Body of pancreas (tissue), 4 donors: ENCODE results near the gene SEMA4D. TPM values are rescaled to one million over a fixed set of nuclear protein-coding genes. Genes with fewer than 3 reads are reported as not detected.

Experiments used
- ATAC-seq: fragments of 150-250 bp; one replicate; pipeline ENCODE4 v1.9.1; 2016
- DNase-seq, 4 donors: peaks; one replicate each; pipeline ENCODE4 v3.0.0-alpha.2; 2019
- H3K27ac ChIP-seq, 4 donors: fragments of 200-600 bp; sonication (generic); 1 replicate in 3 of 4; 2 replicates in 1 of 4; pipeline versions ENCODE4 v1.5.1 to v1.6.1; 2016 to 2019; ENCODE audit warnings: mild to moderate bottlenecking in 1 of 4, mixed read lengths in 1 of 4, moderate library complexity in 1 of 4
- H3K27me3 ChIP-seq, 2 donors: fragments of 200-600 bp; sonication (generic); one replicate each; pipeline ENCODE4 v1.6.0; 2016; ENCODE audit warnings: mild to moderate bottlenecking in 1 of 2
- H3K36me3 ChIP-seq, 2 donors: fragments of 200-600 bp; sonication (generic); replicated peaks in 1 of 2; 2 replicates each; pipeline ENCODE4 v1.5.1; 2016; ENCODE audit warnings: low read depth in 2 of 2; ENCODE audit not compliant: insufficient read depth in 1 of 2
- H3K4me1 ChIP-seq: fragments of 200-600 bp; sonication (generic); one replicate; pipeline ENCODE4 v1.6.0; 2016
- H3K4me3 ChIP-seq, 2 donors: fragments of 200-600 bp; sonication (generic); 1 replicate in 1 of 2; 2 replicates in 1 of 2; pipeline ENCODE4 v1.5.1; 2016 to 2019
- H3K9me3 ChIP-seq, 3 donors: fragments of 200-600 bp; sonication (generic); 1 replicate in 2 of 3; 2 replicates in 1 of 3; pipeline ENCODE4 v1.5.1; 2016
- CTCF ChIP-seq, 7 experiments: fragments of 450-650 bp in 4 of 7; fragments of 200-600 bp in 3 of 7; sonication (generic) in 3 of 7; IDR thresholded peaks; one replicate each; pipeline ENCODE4 v1.5.1; 2016 to 2019; ENCODE audit warnings: antibody characterized with exemption in 7 of 7
- POLR2A ChIP-seq, 3 donors: fragments of 450-650 bp; IDR thresholded peaks; one replicate each; pipeline ENCODE4 v1.6.1; 2016; ENCODE audit warnings: antibody characterized with exemption in 3 of 3, mild to moderate bottlenecking in 2 of 3
- WGBS, 2 donors: methylation state at CpG; one replicate each; pipeline ENCODE4 v1.1.5; 2017; 5-methylcytosine and 5-hydroxymethylcytosine counted together
- intact Hi-C: fragments of 100-400 bp; cut with DNase I; formaldehyde crosslinking; loops from one replicate; pipeline ENCODE4 v1.15.1; 2023
- total RNA-seq, 2 donors: library from RNA; depleted of rRNA; stranded (reverse); fragments of >200 nt; gene quantifications; one replicate each; pipeline ENCODE4 v1.1.0, GENCODE V29; 2016

SEMA4D gene
- total RNA-seq, 2 donors from 2014 or later = 15.6 to 18.1 TPM

GRCh38 chr9:89408628-89409101, 89.2 kb downstream of the SEMA4D start:
- intact Hi-C loops = no loop called here
- DNase-seq = no peak
- H3K27ac ChIP-seq = no peak overlapping the region

GRCh38 chr9:89407070-89407469, 90.8 kb downstream of the SEMA4D start:
- Histone ChIP-seq H3K27ac (no peak overlapping the region), H3K4me3 (no peak overlapping the region), H3K27me3 (no peaks in the 10 kb centered on the region), H3K4me1 (no peaks in the 10 kb centered on the region), H3K9me3 (no peaks in the 10 kb centered on the region), H3K36me3 (no peaks in the 10 kb centered on the region)
- ATAC-seq (no peak), DNase-seq (no peak)
- 24 to 40% methylated on average over 2 of the region's 2 CpGs for WGBS, 2 donors
- intact Hi-C loops = no loop called here
- TF ChIP-seq CTCF (IDR thresholded peaks at IDR 0.05) (no peak), POLR2A (IDR thresholded peaks at IDR 0.05) (no peak)

More at GRCh38 chr9:89408628-89409101, 89.2 kb downstream of the SEMA4D start:
- no peaks in the 10 kb centered on the region for H3K4me1 ChIP-seq
- H3K27me3 ChIP-seq = no peaks in the 10 kb centered on the region
- no peak overlapping the region for H3K4me3 ChIP-seq
- no peaks in the 10 kb centered on the region for H3K36me3 ChIP-seq
- 75 to 84% methylated on average over 9 to 12 of the region's 12 CpGs for WGBS, 2 donors
- ATAC-seq = no peak
- no peaks in the 10 kb centered on the region for H3K9me3 ChIP-seq
- TF ChIP-seq CTCF (IDR thresholded peaks at IDR 0.05) (no peak), POLR2A (IDR thresholded peaks at IDR 0.05) (no peak)

GRCh38 chr9:89405826-89406225, 92.1 kb downstream of the SEMA4D start:
- Histone ChIP-seq H3K9me3 (no peaks in the 10 kb centered on the region), H3K36me3 (peaks cover 0 to 4% of the 10 kb centered on the region in 2 donors), H3K27ac (no peak overlapping the region), H3K4me1 (no peaks in the 10 kb centered on the region), H3K4me3 (no peak overlapping the region), H3K27me3 (no peaks in the 10 kb centered on the region)
- DNase-seq (peak in 1 of 4 donors; percentile 39), ATAC-seq (no peak)
- intact Hi-C loops = no loop called here
- 70 to 89% methylated on average over 11 of the region's 11 CpGs for WGBS, 2 donors
- TF ChIP-seq POLR2A (IDR thresholded peaks at IDR 0.05) (no peak), CTCF (IDR thresholded peaks at IDR 0.05) (no peak)

- ATAC-seq (no peak), DNase-seq (no peak)
- TF ChIP-seq POLR2A (IDR thresholded peaks at IDR 0.05) = no peak
- TF ChIP-seq CTCF (IDR thresholded peaks at IDR 0.05) = no peak
- Histone ChIP-seq H3K36me3 (peaks cover 0 to 4% of the 10 kb centered on the region in 2 donors), H3K9me3 (no peaks in the 10 kb centered on the region), H3K27ac (no peak overlapping the region), H3K4me1 (no peaks in the 10 kb centered on the region), H3K4me3 (no peak overlapping the region), H3K27me3 (no peaks in the 10 kb centered on the region)
- intact Hi-C loops = no loop called here
- 91 to 92% methylated on average over 11 of the region's 11 CpGs for WGBS, 2 donors
These were observed 93.8 kb downstream of the SEMA4D start for GRCh38 chr9:89404074-89404473.

- Histone ChIP-seq H3K27ac (no peak overlapping the region), H3K4me1 (no peaks in the 10 kb centered on the region), H3K9me3 (no peaks in the 10 kb centered on the region), H3K27me3 (no peaks in the 10 kb centered on the region), H3K4me3 (no peak overlapping the region), H3K36me3 (peaks cover 0 to 4% of the 10 kb centered on the region in 2 donors)
- TF ChIP-seq POLR2A (IDR thresholded peaks at IDR 0.05) (no peak), CTCF (IDR thresholded peaks at IDR 0.05) (no peak)
- ATAC-seq = no peak
- intact Hi-C loops = no loop called here
- no peak for DNase-seq
- 87 to 94% methylated on average over 9 to 14 of the region's 14 CpGs for WGBS, 2 donors
These were observed 95.1 kb downstream of the SEMA4D start for GRCh38 chr9:89402695-89403427.
